ENCODE measurements around the gene PRR23C.

Gene PRR23C

GRCh38 chr3:138995706-138996105 is 49.0 kb downstream of the PRR23C start:
- no peak for DNase-seq
